Astrocyte (in vitro differentiated cells and primary cell): Measurements from ENCODE around the gene SMYD2. TPM values are rescaled to one million over a fixed set of nuclear protein-coding genes. Genes with fewer than 3 reads are reported as not detected.

ENCODE experiments used
- DNase-seq: peaks from one replicate; pipeline ENCODE4 v3.0.0-alpha.2; 2010; ENCODE audit warnings: low read depth
- FAIRE-seq: peaks from 2 replicates; lab custom pipeline; 2011; peaks lifted over from hg19 to GRCh38; lab: Jason Lieb, UNC
- H2AFZ ChIP-seq: 2 replicates; pipeline ENCODE4 v1.6.0; 2012; ENCODE audit warnings: low read depth, low read length, inconsistent platforms
- H3K27ac ChIP-seq: 2 replicates; pipeline ENCODE4 v1.5.1; 2011; ENCODE audit warnings: low read depth, low read length, inconsistent platforms
- H3K27me3 ChIP-seq: 2 replicates; pipeline ENCODE4 v1.6.0; 2011; ENCODE audit warnings: low read length, inconsistent platforms; ENCODE audit not compliant: insufficient read depth
- H3K36me3 ChIP-seq: 2 replicates; pipeline ENCODE4 v1.5.1; 2011; ENCODE audit warnings: low read length, inconsistent platforms; ENCODE audit not compliant: insufficient read depth
- H3K4me1 ChIP-seq: 2 replicates; pipeline ENCODE4 v1.5.1; 2011; ENCODE audit warnings: low read length, inconsistent platforms; ENCODE audit not compliant: insufficient read depth
- H3K4me2 ChIP-seq: 2 replicates; pipeline ENCODE4 v1.6.0; 2012; ENCODE audit warnings: low read length, inconsistent platforms
- H3K4me3 ChIP-seq: 2 replicates; pipeline ENCODE4 v1.5.1; 2011; ENCODE audit warnings: low read depth, mild to moderate bottlenecking, low read length, inconsistent platforms; ENCODE audit not compliant: insufficient read depth
- H3K79me2 ChIP-seq: 2 replicates; pipeline ENCODE4 v1.6.0; 2012; ENCODE audit warnings: mild to moderate bottlenecking, low read length, inconsistent platforms; ENCODE audit not compliant: insufficient read depth
- H3K9ac ChIP-seq: 2 replicates; pipeline ENCODE4 v1.6.0; 2012; ENCODE audit warnings: mild to moderate bottlenecking, low read length, inconsistent platforms
- H3K9me3 ChIP-seq: 2 replicates; pipeline ENCODE4 v1.5.1; 2012; ENCODE audit warnings: low read depth, mild to moderate bottlenecking, low read length, inconsistent platforms; ENCODE audit not compliant: insufficient read depth
- H4K20me1 ChIP-seq: 2 replicates; pipeline ENCODE4 v1.6.0; 2012; ENCODE audit warnings: low read length, inconsistent platforms; ENCODE audit not compliant: insufficient read depth
- H3K27ac Mint-ChIP-seq: one replicate; pipeline ENCODE4 v1.8.0; 2021; ENCODE audit warnings: mild to moderate bottlenecking, mixed read lengths; ENCODE audit not compliant: unreplicated experiment
- H3K27me3 Mint-ChIP-seq: one replicate; pipeline ENCODE4 v1.8.0; 2021; ENCODE audit warnings: low read depth, mixed read lengths; ENCODE audit not compliant: unreplicated experiment
- H3K36me3 Mint-ChIP-seq: one replicate; pipeline ENCODE4 v1.8.0; 2021; ENCODE audit warnings: low read depth, mixed read lengths; ENCODE audit not compliant: unreplicated experiment
- H3K4me1 Mint-ChIP-seq: one replicate; pipeline ENCODE4 v1.8.0; 2021; ENCODE audit warnings: low read depth, mixed read lengths; ENCODE audit not compliant: unreplicated experiment
- H3K4me3 Mint-ChIP-seq: one replicate; pipeline ENCODE4 v1.8.0; 2021; ENCODE audit warnings: mild to moderate bottlenecking, moderate library complexity, mixed read lengths; ENCODE audit not compliant: unreplicated experiment
- H3K9me3 Mint-ChIP-seq: one replicate; pipeline ENCODE4 v1.8.0; 2021; ENCODE audit warnings: mild to moderate bottlenecking, mixed read lengths; ENCODE audit not compliant: unreplicated experiment
- EZH2 ChIP-seq: IDR thresholded peaks from 2 replicates; pipeline ENCODE4 v1.6.1; 2012; ENCODE audit warnings: mild to moderate bottlenecking, low read length, inconsistent platforms; ENCODE audit not compliant: insufficient read depth
- total RNA-seq: library from RNA; stranded (reverse); gene quantifications from 2 replicates; pipeline ENCODE4 v1.2.1, GENCODE V29; 2021
- TF ChIP-seq, protein P1 (sequence below): IDR thresholded peaks from 2 replicates; pipeline ENCODE4 v1.5.1; 2011; ENCODE audit warnings: low read depth, mild to moderate bottlenecking, inconsistent platforms, low read length, moderate library complexity; ENCODE audit not compliant: insufficient read depth

Gene SMYD2
- total RNA-seq, 1 donor from 2014 or later, result 38.6 TPM

DNA sequence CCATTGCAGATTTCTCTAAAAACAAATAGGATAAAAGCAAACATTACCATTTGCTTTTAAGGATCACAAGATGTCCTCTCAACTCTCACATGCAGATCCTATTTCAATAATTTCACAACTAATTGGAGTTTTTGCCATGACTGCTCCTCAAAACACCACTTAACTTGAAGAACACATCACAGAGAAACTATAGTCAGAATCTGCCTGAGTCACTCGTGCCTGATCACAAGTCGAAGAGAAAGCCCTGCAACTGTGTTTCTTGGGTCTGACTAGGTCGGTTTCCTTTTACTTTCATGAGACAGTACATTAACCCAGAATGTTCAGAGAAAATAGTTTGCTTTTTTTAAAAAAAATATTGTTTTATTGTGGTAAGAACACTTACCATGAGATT, 46.3 kb upstream of the SMYD2 start:
- no peaks in the 10 kb centered on the region for H3K27me3 ChIP-seq
- DNase-seq, result no peak
- H3K4me3 Mint-ChIP-seq, result no peak overlapping the region
- H3K4me3 ChIP-seq, result no peak overlapping the region
- H4K20me1 ChIP-seq, result no peaks in the 10 kb centered on the region
- H3K4me2 ChIP-seq, result no peak overlapping the region
- no peak overlapping the region for H2AFZ ChIP-seq
- peaks cover 4% of the 10 kb centered on the region for H3K27me3 Mint-ChIP-seq
- H3K36me3 ChIP-seq, result no peaks in the 10 kb centered on the region
- H3K27ac ChIP-seq, result no peak overlapping the region
- no peaks in the 10 kb centered on the region for H3K79me2 ChIP-seq
- no peak for TF ChIP-seq EZH2
- TF ChIP-seq, protein P1, sequence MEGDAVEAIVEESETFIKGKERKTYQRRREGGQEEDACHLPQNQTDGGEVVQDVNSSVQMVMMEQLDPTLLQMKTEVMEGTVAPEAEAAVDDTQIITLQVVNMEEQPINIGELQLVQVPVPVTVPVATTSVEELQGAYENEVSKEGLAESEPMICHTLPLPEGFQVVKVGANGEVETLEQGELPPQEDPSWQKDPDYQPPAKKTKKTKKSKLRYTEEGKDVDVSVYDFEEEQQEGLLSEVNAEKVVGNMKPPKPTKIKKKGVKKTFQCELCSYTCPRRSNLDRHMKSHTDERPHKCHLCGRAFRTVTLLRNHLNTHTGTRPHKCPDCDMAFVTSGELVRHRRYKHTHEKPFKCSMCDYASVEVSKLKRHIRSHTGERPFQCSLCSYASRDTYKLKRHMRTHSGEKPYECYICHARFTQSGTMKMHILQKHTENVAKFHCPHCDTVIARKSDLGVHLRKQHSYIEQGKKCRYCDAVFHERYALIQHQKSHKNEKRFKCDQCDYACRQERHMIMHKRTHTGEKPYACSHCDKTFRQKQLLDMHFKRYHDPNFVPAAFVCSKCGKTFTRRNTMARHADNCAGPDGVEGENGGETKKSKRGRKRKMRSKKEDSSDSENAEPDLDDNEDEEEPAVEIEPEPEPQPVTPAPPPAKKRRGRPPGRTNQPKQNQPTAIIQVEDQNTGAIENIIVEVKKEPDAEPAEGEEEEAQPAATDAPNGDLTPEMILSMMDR, result no peak
- H3K9me3 Mint-ChIP-seq, result no peaks in the 10 kb centered on the region
- H3K9ac ChIP-seq, result no peak overlapping the region
- no peaks in the 10 kb centered on the region for H3K9me3 ChIP-seq
- H3K4me1 Mint-ChIP-seq, result peaks cover 4% of the 10 kb centered on the region
- no peaks in the 10 kb centered on the region for H3K36me3 Mint-ChIP-seq
- H3K4me1 ChIP-seq, result no peaks in the 10 kb centered on the region
- no peak for FAIRE-seq
- H3K27ac Mint-ChIP-seq, result no peak overlapping the region

- Mint-ChIP-seq H3K9me3 (no peaks in the 10 kb centered on the region), H3K36me3 (no peaks in the 10 kb centered on the region), H3K27me3 (no peaks in the 10 kb centered on the region), H3K27ac (no peak overlapping the region), H3K4me3 (no peak overlapping the region), H3K4me1 (peaks cover 4% of the 10 kb centered on the region)
- H3K4me3 ChIP-seq, result no peak overlapping the region
- H3K4me1 ChIP-seq, result no peaks in the 10 kb centered on the region
- no peaks in the 10 kb centered on the region for H4K20me1 ChIP-seq
- no peak overlapping the region for H2AFZ ChIP-seq
- H3K79me2 ChIP-seq, result no peaks in the 10 kb centered on the region
- no peak overlapping the region for H3K27ac ChIP-seq
- DNase-seq, result no peak
- no peaks in the 10 kb centered on the region for H3K9me3 ChIP-seq
- no peak for FAIRE-seq
- no peaks in the 10 kb centered on the region for H3K27me3 ChIP-seq
- H3K36me3 ChIP-seq, result no peaks in the 10 kb centered on the region
- no peak overlapping the region for H3K4me2 ChIP-seq
- TF ChIP-seq, protein P1, result no peak
- no peak for TF ChIP-seq EZH2
- no peak overlapping the region for H3K9ac ChIP-seq
Measured at GRCh38 chr1:214236477-214236876, 44.5 kb upstream of the SMYD2 start.

DNA sequence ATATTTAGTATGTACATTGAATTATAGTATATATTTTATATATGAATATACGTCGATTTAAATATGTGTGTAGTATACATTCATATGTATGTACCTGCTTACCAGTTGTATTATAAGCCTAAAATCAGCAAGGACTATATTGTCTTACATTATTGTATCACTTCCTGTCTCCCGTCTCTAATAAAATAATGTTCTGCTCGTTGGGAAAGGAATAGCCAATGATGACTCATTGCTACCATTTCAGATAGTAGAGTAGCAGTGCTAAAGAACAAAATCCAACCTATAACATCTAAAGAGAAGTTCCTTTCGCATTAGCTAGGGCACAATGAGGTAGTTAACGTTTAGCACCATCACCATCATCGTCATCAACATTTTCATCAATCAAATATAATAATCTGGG, 39.9 kb upstream of the SMYD2 start:
- no peaks in the 10 kb centered on the region for H3K4me1 Mint-ChIP-seq
- no peaks in the 10 kb centered on the region for H4K20me1 ChIP-seq
- no peaks in the 10 kb centered on the region for H3K27me3 ChIP-seq
- no peaks in the 10 kb centered on the region for H3K36me3 Mint-ChIP-seq
- no peaks in the 10 kb centered on the region for H3K36me3 ChIP-seq
- no peaks in the 10 kb centered on the region for H3K9me3 Mint-ChIP-seq
- no peaks in the 10 kb centered on the region for H3K79me2 ChIP-seq
- H3K4me3 ChIP-seq, result no peak overlapping the region
- no peak overlapping the region for H2AFZ ChIP-seq
- no peak overlapping the region for H3K27ac ChIP-seq
- FAIRE-seq (no peak), DNase-seq (no peak)
- H3K9me3 ChIP-seq, result no peaks in the 10 kb centered on the region
- no peaks in the 10 kb centered on the region for H3K4me1 ChIP-seq
- H3K27ac Mint-ChIP-seq, result no peak overlapping the region
- no peak overlapping the region for H3K4me2 ChIP-seq
- no peaks in the 10 kb centered on the region for H3K27me3 Mint-ChIP-seq
- no peak overlapping the region for H3K9ac ChIP-seq
- no peak overlapping the region for H3K4me3 Mint-ChIP-seq
- TF ChIP-seq, protein P1, result no peak
- TF ChIP-seq EZH2, result no peak
